GM18867 (cell line): ENCODE results near the gene LEFTY2.
A peak's percentile ranks its signal among the peaks of the same experiment; 100 is the strongest.
"Not testable (repeated sequence)": the region's sequence is repeated elsewhere in the genome, so short reads cannot be mapped to it uniquely, and the experiment has no call there.

ENCODE experiments used
- ATAC-seq: cut with Tn5 transposase; IDR thresholded peaks from one replicate; pipeline ENCODE4 v1.9.1; 2021; ENCODE audit warnings: mild to moderate bottlenecking, moderate library complexity; ENCODE audit not compliant: unreplicated experiment

Gene LEFTY2

DNA sequence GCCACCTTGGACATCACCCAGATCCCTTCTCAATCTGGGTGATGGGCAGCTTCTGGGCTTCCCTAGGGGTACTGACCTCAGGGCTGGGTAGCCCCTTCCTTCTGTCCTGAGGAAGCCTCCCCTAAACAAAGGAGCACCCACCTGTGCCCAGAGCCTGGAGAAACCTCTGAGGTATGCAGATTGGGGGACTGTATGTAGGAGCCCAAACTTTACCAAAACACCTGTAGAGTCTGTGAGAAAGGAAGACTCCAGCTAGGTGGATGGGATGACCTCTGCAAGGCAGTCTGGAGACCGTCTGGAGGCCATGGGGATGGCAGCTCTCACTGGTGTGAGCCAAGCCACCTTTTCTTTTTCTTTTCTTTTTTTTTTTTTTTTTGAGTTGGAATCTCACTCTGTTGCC, 13.7 kb upstream of the LEFTY2 start:
- no peak for ATAC-seq

DNA sequence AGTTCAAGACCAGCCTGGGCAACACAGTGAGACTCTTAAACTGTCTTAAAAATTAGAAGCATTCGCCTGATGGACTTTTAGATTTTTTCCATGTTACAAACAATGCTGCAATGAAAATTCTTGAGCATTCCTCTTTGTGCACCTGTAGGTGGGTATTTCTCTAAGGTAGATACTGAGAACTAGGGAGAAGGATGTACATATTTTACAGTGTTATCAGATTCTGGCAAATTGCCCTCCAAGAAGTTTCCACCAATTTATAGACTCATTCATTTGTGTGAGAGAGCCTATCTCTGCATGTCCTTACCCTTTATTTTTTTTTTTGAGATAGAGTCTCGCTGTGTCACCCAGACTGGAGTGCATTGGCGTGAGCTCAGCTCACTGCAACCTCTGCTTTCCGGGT, 12.3 kb upstream of the LEFTY2 start:
- no peak for ATAC-seq

GRCh38 chr1:225950905-225951497, 10.0 kb upstream of the LEFTY2 start:
- no peak for ATAC-seq

DNA sequence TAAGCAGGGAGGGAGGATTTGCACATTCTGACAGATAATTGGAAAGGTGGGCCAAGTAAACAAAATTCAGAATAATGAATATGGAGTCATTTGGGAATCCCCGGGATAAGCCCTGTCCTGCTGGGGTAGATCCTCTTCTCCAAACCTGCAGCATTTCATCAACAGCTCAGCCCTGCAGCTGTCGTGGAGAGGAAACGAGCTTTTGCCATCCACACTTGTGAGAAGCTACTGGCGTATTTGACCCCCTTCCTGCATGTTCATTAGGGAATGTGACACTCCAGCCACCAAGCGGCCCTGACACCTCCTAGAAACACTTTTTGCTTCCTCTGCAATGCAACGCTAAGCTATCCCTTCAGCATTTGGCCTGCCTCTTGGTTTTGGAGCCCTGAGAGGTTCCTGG, 8.0 kb upstream of the LEFTY2 start:
- no peak for ATAC-seq

DNA sequence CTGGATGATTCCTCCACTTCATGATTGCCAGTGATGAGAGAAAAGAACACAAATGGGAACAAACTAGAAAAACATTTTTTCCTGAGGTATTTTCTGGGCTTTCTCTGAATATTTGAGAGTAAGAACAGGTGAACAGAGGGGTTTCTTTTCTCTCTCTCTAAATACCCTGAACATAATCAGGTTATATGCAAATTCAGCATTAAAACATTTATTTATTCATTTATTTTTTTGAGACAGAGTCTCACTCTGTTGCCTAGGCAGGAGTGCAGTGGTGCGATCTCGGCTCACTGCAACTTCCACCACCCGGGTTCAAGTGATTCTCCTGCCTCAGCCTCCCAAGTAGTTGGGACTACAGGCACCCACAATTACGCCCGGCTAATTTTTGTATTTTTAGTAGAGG, 5.8 kb upstream of the LEFTY2 start:
- ATAC-seq, result no peak

DNA sequence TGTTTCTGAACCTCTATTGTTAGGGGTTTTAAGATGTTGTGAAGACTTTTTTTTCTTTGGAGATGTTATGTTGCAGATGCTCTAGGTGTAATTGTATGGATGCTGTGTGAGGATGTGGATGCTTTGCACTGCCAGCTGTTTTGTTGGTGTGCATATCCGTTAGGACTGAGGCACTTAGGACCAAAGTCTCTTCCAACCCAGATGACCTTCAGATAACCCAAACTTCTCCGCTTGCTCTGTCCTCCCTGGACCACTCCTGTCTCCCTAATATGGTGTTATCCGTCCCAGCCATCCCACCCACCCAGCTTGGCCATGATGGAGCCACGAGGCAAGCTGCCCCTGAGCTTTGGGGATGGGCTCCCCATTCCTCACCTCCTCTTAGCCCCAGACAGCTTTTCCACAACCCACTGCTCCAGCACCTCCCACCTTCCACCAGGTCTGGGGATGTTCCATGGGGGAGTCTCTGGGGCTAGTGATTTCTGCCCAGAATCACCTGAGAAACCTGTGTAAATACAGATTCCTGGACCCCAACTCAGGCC, 5.1 kb upstream of the LEFTY2 start:
- ATAC-seq, result no peak

DNA sequence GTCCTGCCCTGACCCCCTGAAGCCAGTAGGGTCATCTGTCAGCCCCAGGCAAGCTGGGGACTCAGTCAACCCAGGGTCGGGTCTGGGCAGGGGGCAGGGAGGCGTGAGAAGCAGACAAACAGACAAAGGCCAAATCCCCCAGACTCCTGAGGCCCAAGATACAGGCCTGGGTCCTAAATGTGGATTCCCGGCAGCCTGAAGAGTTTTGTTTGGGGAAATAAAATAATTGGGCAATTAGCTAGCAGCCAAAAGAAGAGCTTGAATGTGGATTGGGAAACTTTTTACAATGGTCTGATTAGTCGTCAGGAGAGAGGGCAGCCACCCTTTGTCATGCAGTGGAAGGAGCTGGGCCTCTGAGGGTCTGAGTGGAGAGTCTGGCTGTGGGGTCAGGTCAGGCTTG, 4.5 kb upstream of the LEFTY2 start:
- ATAC-seq, result no peak

- ATAC-seq, result peak; percentile 51
Measured at GRCh38 chr1:225944951-225945350, 3.9 kb upstream of the LEFTY2 start.

GRCh38 chr1:225944387-225944786, 3.4 kb upstream of the LEFTY2 start:
- ATAC-seq, result no peak

GRCh38 chr1:225943582-225943981, 2.6 kb upstream of the LEFTY2 start:
- no peak for ATAC-seq

DNA sequence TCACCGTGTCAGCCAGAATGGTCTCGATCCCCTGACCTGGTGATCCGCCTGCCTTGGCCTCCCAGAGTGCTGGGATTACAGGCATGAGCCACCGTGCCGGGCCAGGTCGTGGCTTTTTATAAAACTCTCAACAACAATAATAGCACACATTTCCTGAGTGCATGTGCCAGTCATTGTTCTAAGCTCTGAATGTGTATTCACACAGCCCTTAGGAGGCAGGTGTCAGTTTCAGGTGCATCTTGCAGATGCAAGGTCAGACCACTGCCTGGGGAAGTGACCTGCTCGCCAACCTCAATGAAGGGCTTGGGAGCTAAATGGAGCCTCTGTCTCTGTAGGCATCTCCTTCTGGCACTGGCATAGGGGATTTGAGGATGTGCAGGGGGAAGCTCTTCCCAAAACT, 1.6 kb upstream of the LEFTY2 start:
- ATAC-seq, result peak; percentile 95

GRCh38 chr1:225941942-225942222, 862 bp upstream of the LEFTY2 start:
- ATAC-seq, result no peak

GRCh38 chr1:225940385-225941151, 452 bp downstream of the LEFTY2 start:
- no peak for ATAC-seq

DNA sequence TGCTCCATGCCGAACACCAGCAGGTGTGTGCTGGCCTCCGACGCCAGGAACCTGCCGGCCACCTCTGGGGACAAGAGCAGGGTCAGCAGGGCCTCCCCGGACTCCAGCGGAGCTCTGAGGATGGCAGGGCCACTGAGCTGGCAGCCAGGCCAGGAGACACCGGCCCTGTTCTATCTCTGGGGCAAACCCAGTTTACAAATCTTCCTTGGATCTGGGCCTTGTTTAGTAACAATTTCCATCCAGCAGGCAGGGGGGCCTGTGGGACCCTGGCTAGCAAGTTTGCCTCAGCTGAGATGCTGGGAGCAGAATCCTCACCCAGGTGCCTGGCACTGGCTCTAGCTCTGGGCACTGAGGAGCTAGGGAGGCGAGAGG, 1.1 kb downstream of the LEFTY2 start:
- not testable (repeated sequence) for ATAC-seq

GRCh38 chr1:225939097-225939938, 1.7 kb downstream of the LEFTY2 start:
- ATAC-seq, result not testable (repeated sequence)

- no peak for ATAC-seq
Measured at GRCh38 chr1:225937048-225937968, 3.7 kb downstream of the LEFTY2 start.

DNA sequence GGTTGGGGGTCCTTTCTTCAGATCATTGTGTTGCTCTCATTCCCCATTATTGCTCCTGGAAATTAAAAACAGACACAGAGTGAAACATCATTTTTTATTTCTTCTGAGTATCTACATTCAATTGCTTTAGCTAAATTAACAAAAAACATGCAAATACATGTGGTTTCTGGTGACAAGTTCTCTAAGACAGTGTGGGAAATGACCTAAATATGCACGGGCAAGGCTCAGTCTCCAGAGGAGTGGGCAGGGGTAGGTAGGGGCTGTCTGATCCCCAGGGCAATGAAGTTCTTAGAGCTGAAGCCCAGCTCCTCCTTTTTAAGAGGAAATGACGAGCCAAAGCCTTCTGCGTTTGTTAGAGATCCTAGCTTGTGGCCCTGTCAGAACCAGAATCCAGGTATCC, 4.5 kb downstream of the LEFTY2 start:
- no peak for ATAC-seq

DNA sequence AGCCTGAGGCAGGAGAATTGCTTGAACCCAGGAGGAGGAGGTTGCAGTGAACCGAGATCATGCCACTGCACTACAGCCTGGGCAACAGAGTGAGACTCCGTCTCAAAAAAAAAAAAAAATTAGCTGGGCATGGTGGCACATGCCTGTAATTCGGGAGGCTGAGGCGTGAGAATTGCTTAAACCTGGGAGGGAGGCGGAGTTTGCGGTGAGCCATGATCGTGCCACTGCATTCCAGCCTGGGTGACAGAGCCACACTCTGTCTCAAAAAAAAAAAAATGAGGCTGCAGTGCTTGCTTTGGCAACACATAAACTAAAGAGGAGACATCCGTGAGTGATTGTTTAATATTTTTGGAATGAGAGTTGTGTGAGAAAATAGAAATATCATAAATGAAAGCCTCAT, 4.9 kb downstream of the LEFTY2 start:
- not testable (repeated sequence) for ATAC-seq

- no peak for ATAC-seq
Measured at GRCh38 chr1:225934711-225935110, 6.3 kb downstream of the LEFTY2 start.

DNA sequence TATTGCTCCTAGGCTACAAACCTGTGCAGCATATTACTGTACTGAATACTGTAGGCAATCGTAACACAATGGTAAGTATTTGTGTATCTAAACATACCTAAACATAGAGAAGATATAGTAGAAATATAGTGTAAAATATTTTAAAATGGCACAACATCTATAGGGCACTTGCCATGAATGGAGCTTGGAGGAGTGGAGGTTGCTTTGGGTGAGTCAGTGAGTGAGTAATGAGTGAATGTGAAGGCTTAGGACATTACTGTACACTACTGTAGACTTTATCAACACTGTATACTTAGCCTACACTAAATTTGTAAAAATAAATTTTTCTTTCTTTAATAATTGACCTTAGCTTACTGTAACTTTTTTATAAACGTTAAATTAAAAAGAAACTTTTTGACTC, 7.9 kb downstream of the LEFTY2 start:
- ATAC-seq, result no peak
